GM12801 (cell line): ENCODE measurements around the gene ASB11.

Source experiments
- TF ChIP-seq, protein P1 (sequence below): IDR thresholded peaks from one replicate; pipeline ENCODE4 v1.5.1; 2011; ENCODE audit warnings: control low read depth; ENCODE audit not compliant: insufficient read length; ENCODE audit errors: extremely low read depth

ASB11 gene

DNA sequence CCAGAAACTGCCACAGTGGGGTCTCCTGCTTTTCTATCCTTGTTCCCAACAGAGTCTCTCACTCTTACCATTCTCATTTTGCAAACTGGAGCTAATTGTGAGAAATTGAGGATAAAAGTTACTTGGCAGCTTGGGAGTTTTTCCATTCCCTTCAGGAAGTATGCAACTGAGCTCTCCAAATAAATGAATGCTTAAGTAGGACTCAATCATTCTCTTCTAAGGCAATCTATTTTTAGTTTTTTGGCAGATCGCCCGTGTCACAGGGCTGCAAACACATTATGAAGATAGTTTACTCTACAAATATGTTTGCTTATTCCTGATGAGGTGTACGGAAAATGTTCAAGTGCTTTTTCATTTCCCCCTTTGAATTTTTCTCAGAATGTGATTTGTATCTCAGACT lies 5.3 kb downstream of the ASB11 start:
- TF ChIP-seq, protein P1, sequence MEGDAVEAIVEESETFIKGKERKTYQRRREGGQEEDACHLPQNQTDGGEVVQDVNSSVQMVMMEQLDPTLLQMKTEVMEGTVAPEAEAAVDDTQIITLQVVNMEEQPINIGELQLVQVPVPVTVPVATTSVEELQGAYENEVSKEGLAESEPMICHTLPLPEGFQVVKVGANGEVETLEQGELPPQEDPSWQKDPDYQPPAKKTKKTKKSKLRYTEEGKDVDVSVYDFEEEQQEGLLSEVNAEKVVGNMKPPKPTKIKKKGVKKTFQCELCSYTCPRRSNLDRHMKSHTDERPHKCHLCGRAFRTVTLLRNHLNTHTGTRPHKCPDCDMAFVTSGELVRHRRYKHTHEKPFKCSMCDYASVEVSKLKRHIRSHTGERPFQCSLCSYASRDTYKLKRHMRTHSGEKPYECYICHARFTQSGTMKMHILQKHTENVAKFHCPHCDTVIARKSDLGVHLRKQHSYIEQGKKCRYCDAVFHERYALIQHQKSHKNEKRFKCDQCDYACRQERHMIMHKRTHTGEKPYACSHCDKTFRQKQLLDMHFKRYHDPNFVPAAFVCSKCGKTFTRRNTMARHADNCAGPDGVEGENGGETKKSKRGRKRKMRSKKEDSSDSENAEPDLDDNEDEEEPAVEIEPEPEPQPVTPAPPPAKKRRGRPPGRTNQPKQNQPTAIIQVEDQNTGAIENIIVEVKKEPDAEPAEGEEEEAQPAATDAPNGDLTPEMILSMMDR = no peak

DNA sequence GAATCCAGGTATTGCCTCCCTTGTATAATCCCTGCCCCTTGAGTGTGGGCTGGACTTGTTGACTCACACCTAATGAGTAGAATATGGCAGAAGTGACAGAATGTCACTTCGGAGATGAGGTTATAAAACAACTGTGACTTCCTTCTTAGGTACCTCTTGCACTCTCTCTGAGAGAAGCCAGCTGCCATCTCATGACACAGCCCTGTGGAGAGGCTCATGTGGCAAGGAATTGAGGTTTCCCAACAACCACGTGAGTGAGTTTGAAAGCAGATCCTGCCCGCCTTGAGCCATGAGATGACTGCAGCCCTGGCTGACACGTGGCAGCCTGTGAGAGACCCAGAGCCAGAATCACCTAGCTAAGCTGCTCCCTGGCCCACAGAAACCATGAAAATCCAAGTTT lies 13.5 kb downstream of the ASB11 start:
- TF ChIP-seq, protein P1 = no peak

DNA sequence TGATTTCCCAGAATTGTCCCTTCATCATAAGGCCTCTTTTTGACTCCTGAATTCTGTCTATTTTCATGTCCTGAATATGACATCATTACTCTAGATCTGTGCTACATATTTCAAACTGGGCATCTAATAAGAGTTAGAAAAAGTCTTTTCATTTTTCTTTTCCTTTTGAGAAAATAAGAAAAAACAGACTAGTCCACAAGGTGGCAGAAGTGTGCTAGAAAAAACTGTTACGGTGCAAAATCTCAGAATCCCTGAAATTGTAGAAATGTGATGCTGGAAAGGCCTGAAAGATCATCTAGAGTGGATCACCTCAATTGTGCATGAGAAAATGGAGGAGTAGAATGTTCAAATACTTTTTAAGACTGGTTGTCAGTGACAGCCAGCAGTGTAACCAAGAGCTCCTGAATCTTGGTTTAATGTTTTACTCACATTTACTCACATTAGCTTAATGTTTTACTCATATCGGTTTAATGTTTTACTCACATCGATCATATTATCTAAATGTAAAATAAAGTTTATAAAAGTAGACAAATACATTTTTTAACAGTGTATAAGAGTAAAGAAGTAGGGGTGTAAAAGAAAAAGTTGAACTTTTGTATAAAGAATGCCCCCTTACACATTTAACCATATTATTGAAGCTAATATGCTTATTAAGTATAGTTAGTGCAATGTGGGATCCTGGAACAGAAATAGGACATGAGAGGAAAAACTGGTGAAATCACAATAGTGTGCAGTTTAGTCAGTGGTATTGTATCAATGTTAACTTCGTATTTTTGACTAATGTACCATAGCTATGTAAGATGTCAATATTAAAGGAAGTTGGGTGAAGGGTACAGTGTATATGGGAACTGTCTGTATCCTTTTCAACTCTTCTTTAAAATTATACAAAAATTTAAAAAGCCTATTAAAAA lies 15.2 kb downstream of the ASB11 start:
- TF ChIP-seq, protein P1 = no peak

DNA sequence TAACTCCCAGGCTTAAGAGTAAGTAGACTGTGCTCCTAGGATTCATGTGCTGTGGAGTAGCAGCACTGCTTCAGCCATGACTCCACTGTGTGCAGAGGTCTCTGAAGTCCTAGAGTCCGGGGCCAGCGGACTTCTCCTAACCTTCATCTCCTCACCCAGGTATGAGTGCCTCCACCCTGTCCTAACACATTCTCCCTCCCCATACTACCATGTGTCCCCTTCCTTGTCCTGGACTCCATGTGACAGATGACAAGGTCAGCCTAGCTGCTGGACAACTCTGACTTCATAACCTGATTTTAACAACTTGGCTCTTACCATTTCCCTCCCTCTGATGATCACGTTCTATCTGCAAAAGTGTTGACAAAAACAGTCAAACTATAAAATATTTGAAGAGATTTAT lies 16.7 kb downstream of the ASB11 start:
- TF ChIP-seq, protein P1 = no peak

DNA sequence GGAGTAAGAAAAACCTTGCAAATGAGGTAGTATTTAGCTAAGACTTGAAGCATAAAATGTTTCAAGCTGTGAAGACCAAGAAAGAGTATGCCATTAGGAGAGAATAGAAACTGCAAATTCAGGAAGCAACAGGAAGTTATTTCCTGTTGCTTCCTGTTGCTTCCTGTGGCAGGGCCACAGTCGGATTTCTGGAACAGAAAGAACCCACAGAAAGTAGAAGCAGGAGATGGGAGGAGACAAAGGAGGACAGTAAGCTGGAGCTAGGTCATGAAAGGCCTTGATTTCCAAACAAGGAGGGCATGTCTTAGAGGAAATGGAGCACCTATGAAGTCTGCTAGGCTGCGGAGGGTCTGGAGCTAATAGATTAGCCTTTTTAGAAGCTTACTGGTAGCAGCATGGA lies 17.2 kb downstream of the ASB11 start:
- TF ChIP-seq, protein P1 = no peak

DNA sequence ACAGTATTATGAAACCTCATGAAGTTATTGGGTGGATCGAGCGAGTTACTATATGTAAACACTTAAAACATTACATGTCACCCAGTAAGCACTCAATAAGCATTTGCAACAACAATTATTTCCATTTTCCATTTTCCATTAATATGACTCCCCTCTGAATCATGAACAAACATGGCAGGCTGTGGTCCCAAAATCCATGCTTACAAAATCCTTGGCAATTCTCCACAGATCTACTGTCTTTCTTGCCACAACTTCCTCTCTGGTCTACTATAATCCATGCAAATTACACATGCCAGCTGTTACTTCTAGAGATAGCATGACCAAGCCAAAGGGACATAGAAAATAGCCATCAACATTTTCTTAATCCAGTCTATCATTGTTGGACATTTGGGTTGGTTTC lies 22.0 kb downstream of the ASB11 start:
- TF ChIP-seq, protein P1 = no peak

DNA sequence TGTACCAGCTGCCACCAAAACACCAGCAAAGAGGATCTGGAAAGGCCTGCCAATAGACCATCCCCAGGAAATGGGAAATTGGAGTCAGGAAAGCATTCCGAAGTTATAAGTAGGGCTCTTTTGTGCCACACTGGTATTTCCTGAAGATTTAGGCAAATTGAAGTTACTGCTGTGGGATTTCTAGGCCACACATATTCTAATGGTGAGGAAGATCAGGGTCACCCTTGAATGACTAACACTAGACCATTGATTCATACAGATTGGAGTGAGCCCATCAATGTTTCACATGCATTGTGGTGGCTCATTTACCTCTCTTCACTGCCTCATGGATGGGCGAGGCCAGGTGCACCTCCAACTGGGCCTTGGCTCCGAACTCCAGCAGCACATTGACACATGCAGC lies 22.6 kb downstream of the ASB11 start:
- TF ChIP-seq, protein P1 = no peak
